GM12878 (cell line): Measurements from ENCODE around the gene CST6. TPM values are rescaled to one million over a fixed set of nuclear protein-coding genes. Genes with fewer than 3 reads are reported as not detected.

Source experiments
- BACH1 ChIP-seq: fragments of 450-650 bp; IDR thresholded peaks from 2 replicates; pipeline ENCODE4 v1.6.1; 2017; ENCODE audit warnings: mild to moderate bottlenecking, borderline replicate concordance
- BHLHE40 ChIP-seq, 2 experiments: fragments of 450-650 bp in 1 of 2; IDR thresholded peaks; 2 replicates each; pipeline ENCODE4 v1.6.1; 2011 to 2017; ENCODE audit warnings: low read depth in 2 of 2, borderline replicate concordance in 1 of 2, improper control_type of control experiment in 1 of 2, low read length in 1 of 2, mild to moderate bottlenecking in 1 of 2
- CBX3 ChIP-seq: fragments of 200-600 bp; sonication (generic); IDR thresholded peaks from 2 replicates; pipeline ENCODE4 v1.6.1; 2016; ENCODE audit warnings: low read depth, borderline replicate concordance
- EGR1 ChIP-seq, 2 experiments: IDR thresholded peaks; 1 replicate in 1 of 2; 2 replicates in 1 of 2; pipeline ENCODE4 v1.6.1; 2011 to 2012; ENCODE audit warnings: low read depth in 2 of 2, low read length in 2 of 2, borderline replicate concordance in 1 of 2, mild to moderate bottlenecking in 1 of 2, moderate library complexity in 1 of 2
- MTA3 ChIP-seq: IDR thresholded peaks from 2 replicates; pipeline ENCODE4 v1.6.1; 2012; ENCODE audit warnings: low read length, inconsistent platforms, borderline replicate concordance
- MYC ChIP-seq: IDR thresholded peaks from 2 replicates; pipeline ENCODE4 v1.6.1; 2011; ENCODE audit warnings: mild to moderate bottlenecking, low read length, moderate library complexity, inconsistent platforms; ENCODE audit not compliant: insufficient read depth, insufficient replicate concordance, insufficient read length, severe bottlenecking
- NR2F1 ChIP-seq: fragments of 450-650 bp; conservative IDR thresholded peaks from 2 replicates; pipeline ENCODE4 v1.6.1; 2017; ENCODE audit warnings: mild to moderate bottlenecking
- POLR2AphosphoS5 ChIP-seq: IDR thresholded peaks from 2 replicates; pipeline ENCODE4 v1.6.1; 2011; ENCODE audit warnings: mild to moderate bottlenecking, low read length, inconsistent platforms
- polyA plus RNA-seq, 11 experiments: library from polyadenylated mRNA; depleted of rRNA in 4 of 11; unstranded in 6 of 11; stranded (reverse) in 5 of 11; fragments of >200 nt; fragmentation: Nextera tagmentation in 4 of 11; fragmentation: Illumina TruSeq in 1 of 11; extraction: Ambion mirVana in 4 of 11; extraction: Trizol in 1 of 11; gene quantifications; 1 replicate in 1 of 11; 2 replicates in 10 of 11; pipeline versions ENCODE4 v1.2.1 to v1.2.3, GENCODE V29; 2011 to 2016; ENCODE audit warnings: inconsistent platforms in 2 of 11, missing spikeins in 2 of 11, low read depth in 1 of 11
- total RNA-seq, 4 experiments: library from RNA; depleted of rRNA in 3 of 4; stranded (reverse); fragments of >200 nt in 3 of 4; fragmentation: Illumina TruSeq in 1 of 4; extraction: Trizol in 1 of 4; gene quantifications; 2 replicates each; pipeline versions ENCODE4 v1.2.1 to v1.2.3, GENCODE V29; 2013 to 2021
- TF ChIP-seq, protein P1 (sequence below): fragments of 450-650 bp; IDR thresholded peaks from 2 replicates; pipeline ENCODE4 v1.6.1; 2017; ENCODE audit warnings: mild to moderate bottlenecking, moderate library complexity
- TF ChIP-seq, protein P2 (sequence below), 3 experiments: IDR thresholded peaks in 2 of 3; conservative IDR thresholded peaks in 1 of 3; 2 replicates each; pipeline ENCODE4 v1.5.1; 2011; ENCODE audit warnings: low read depth in 3 of 3, low read length in 3 of 3, mild to moderate bottlenecking in 3 of 3, control low read depth in 2 of 3, moderate library complexity in 2 of 3, inconsistent platforms in 1 of 3, mixed read lengths in 1 of 3; ENCODE audit not compliant: control insufficient read depth in 2 of 3, insufficient read depth in 1 of 3; ENCODE audit errors: extremely low read depth in 1 of 3

Gene CST6
- total and polyA plus RNA-seq, 10 of the 15 experiments (the other 5 are each of a cell fraction or from before 2014, with no cell fraction given), result not detected

GRCh38 chr11:66002648-66003225, 9.1 kb upstream of the CST6 start (continued):
- TF ChIP-seq, protein P1, sequence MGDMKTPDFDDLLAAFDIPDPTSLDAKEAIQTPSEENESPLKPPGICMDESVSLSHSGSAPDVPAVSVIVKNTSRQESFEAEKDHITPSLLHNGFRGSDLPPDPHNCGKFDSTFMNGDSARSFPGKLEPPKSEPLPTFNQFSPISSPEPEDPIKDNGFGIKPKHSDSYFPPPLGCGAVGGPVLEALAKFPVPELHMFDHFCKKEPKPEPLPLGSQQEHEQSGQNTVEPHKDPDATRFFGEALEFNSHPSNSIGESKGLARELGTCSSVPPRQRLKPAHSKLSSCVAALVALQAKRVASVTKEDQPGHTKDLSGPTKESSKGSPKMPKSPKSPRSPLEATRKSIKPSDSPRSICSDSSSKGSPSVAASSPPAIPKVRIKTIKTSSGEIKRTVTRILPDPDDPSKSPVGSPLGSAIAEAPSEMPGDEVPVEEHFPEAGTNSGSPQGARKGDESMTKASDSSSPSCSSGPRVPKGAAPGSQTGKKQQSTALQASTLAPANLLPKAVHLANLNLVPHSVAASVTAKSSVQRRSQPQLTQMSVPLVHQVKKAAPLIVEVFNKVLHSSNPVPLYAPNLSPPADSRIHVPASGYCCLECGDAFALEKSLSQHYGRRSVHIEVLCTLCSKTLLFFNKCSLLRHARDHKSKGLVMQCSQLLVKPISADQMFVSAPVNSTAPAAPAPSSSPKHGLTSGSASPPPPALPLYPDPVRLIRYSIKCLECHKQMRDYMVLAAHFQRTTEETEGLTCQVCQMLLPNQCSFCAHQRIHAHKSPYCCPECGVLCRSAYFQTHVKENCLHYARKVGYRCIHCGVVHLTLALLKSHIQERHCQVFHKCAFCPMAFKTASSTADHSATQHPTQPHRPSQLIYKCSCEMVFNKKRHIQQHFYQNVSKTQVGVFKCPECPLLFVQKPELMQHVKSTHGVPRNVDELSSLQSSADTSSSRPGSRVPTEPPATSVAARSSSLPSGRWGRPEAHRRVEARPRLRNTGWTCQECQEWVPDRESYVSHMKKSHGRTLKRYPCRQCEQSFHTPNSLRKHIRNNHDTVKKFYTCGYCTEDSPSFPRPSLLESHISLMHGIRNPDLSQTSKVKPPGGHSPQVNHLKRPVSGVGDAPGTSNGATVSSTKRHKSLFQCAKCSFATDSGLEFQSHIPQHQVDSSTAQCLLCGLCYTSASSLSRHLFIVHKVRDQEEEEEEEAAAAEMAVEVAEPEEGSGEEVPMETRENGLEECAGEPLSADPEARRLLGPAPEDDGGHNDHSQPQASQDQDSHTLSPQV, result no peak
- TF ChIP-seq EGR1 (IDR thresholded peaks at IDR 0.05; ENCODE audit: borderline replicate concordance in 1 of 2, low read depth in 2 of 2, low read length in 2 of 2) (peak in 1 of 2 experiments; percentile 67; a peak in 1 of 3 replicates), NR2F1 (0 out of 2 replicates have a peak, but pooled peaks have one; percentile 3), BHLHE40 (IDR thresholded peaks at IDR 0.05; ENCODE audit: borderline replicate concordance in 1 of 2, low read depth in 2 of 2, low read length in 1 of 2) (peak; percentile 5 to 27; a peak in 1 of 4 replicates), CBX3 (no peak), MYC (peak; percentile 87), BACH1 (peak; percentile 62; the same call in 1 of the 2 replicates), MTA3 (no peak), POLR2AphosphoS5 (0 out of 2 replicates have a peak, but pooled peaks have one; percentile 14)
- TF ChIP-seq, protein P2, sequence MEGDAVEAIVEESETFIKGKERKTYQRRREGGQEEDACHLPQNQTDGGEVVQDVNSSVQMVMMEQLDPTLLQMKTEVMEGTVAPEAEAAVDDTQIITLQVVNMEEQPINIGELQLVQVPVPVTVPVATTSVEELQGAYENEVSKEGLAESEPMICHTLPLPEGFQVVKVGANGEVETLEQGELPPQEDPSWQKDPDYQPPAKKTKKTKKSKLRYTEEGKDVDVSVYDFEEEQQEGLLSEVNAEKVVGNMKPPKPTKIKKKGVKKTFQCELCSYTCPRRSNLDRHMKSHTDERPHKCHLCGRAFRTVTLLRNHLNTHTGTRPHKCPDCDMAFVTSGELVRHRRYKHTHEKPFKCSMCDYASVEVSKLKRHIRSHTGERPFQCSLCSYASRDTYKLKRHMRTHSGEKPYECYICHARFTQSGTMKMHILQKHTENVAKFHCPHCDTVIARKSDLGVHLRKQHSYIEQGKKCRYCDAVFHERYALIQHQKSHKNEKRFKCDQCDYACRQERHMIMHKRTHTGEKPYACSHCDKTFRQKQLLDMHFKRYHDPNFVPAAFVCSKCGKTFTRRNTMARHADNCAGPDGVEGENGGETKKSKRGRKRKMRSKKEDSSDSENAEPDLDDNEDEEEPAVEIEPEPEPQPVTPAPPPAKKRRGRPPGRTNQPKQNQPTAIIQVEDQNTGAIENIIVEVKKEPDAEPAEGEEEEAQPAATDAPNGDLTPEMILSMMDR (IDR thresholded peaks at IDR 0.05 in 2 of 3, conservative IDR thresholded peaks at IDR 0.05 in 1 of 3; ENCODE audit: control insufficient read depth in 2 of 3, extremely low read depth in 1 of 3, insufficient read depth in 1 of 3, low read depth in 3 of 3, low read length in 3 of 3), result peak in 1 of 3 experiments; percentile 14; a peak in 1 of 6 replicates
